ENCODE results near the gene SMARCA1.

GRCh38 chrX:129525896-129526295 lies 2.6 kb upstream of the SMARCA1 start:
- TF ChIP-seq, protein P1, sequence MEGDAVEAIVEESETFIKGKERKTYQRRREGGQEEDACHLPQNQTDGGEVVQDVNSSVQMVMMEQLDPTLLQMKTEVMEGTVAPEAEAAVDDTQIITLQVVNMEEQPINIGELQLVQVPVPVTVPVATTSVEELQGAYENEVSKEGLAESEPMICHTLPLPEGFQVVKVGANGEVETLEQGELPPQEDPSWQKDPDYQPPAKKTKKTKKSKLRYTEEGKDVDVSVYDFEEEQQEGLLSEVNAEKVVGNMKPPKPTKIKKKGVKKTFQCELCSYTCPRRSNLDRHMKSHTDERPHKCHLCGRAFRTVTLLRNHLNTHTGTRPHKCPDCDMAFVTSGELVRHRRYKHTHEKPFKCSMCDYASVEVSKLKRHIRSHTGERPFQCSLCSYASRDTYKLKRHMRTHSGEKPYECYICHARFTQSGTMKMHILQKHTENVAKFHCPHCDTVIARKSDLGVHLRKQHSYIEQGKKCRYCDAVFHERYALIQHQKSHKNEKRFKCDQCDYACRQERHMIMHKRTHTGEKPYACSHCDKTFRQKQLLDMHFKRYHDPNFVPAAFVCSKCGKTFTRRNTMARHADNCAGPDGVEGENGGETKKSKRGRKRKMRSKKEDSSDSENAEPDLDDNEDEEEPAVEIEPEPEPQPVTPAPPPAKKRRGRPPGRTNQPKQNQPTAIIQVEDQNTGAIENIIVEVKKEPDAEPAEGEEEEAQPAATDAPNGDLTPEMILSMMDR (IDR thresholded peaks at IDR 0.05) = no peak
- no peak for TF ChIP-seq MYBL2 (CRISPR knock-in tag; IDR thresholded peaks at IDR 0.05)
- no peak for TF ChIP-seq ZNF423 (CRISPR knock-in tag; IDR thresholded peaks at IDR 0.05)
- TF ChIP-seq CREM (CRISPR knock-in tag; IDR thresholded peaks at IDR 0.05) = no peak
- no peak for TF ChIP-seq ZNF232 (CRISPR knock-in tag; IDR thresholded peaks at IDR 0.05)
- no peak for TF ChIP-seq ATF2 (CRISPR knock-in tag; IDR thresholded peaks at IDR 0.05; ENCODE audit: borderline replicate concordance, low read depth)
- TF ChIP-seq HMGXB4 (CRISPR knock-in tag; IDR thresholded peaks at IDR 0.05) = no peak
- TF ChIP-seq RELA (CRISPR knock-in tag; IDR thresholded peaks at IDR 0.05; ENCODE audit: borderline replicate concordance) = no peak
- TF ChIP-seq FOXK1 (CRISPR knock-in tag; IDR thresholded peaks at IDR 0.05) = no peak
- no peak for TF ChIP-seq FOXP1 (CRISPR knock-in tag; IDR thresholded peaks at IDR 0.05; ENCODE audit: borderline replicate concordance)
- no peak for TF ChIP-seq MAX (CRISPR knock-in tag; IDR thresholded peaks at IDR 0.05)

Data from WTC11 (cell line).